ENCODE results near the gene PIK3R2.
"Not testable (repeated sequence)": the region's sequence is repeated elsewhere in the genome, so short reads cannot be mapped to it uniquely, and the experiment has no call there.

The PIK3R2 gene

DNA sequence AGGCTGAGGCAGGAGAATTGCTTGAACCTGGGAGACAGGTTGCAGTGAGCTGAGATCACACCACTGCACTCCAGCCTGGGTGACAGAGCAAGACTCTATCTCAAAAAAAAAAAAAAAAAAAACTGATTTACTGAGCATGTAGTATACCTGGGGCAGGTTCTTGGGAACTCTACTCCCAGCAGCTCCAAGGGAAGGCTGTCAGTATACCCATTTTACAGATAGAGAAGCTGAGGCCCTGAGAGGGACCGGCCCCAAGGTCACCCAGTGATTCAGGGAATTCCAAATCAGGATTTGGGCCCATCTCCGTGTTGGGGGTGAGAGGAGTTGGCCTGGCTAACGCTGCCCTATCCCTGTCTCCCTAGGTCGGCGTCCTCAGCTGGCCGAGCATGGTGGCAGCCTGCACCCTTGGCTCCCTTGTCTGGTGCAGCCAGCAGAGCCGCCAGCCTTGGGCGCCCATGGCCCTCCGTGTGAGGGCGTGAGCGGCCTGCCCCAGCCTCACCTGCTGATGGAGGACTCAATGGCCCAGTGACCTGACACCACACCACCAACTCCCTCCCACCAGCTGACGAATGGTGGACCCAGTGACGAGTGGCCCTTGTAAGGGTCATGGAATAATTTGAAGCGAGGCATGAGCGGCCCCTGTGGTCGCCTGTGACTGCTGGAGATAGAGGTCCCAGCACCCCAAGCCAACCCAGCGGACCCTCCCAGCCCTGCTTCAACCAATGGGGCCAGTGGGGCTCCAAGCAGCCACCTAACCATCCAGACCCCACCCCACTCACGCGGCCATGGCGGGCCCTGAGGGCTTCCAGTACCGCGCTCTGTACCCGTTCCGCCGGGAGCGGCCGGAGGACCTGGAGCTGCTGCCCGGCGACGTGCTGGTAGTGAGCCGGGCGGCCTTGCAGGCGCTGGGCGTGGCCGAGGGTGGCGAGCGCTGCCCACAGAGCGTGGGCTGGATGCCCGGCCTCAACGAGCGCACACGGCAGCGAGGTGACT lies 2.4 kb downstream of the PIK3R2 start:
- DNase-seq (ENCODE audit: low read depth), result no peak

- DNase-seq (ENCODE audit: low read depth), result no peak
These were observed 3.3 kb downstream of the PIK3R2 start for GRCh38 chr19:18156268-18156667.

GRCh38 chr19:18156841-18157464 lies 4.0 kb downstream of the PIK3R2 start:
- DNase-seq (ENCODE audit: low read depth), result no peak

GRCh38 chr19:18157465-18158063 lies 4.6 kb downstream of the PIK3R2 start:
- no peak for DNase-seq (ENCODE audit: low read depth)

GRCh38 chr19:18158467-18158866 lies 5.5 kb downstream of the PIK3R2 start:
- no peak for DNase-seq (ENCODE audit: low read depth)

DNA sequence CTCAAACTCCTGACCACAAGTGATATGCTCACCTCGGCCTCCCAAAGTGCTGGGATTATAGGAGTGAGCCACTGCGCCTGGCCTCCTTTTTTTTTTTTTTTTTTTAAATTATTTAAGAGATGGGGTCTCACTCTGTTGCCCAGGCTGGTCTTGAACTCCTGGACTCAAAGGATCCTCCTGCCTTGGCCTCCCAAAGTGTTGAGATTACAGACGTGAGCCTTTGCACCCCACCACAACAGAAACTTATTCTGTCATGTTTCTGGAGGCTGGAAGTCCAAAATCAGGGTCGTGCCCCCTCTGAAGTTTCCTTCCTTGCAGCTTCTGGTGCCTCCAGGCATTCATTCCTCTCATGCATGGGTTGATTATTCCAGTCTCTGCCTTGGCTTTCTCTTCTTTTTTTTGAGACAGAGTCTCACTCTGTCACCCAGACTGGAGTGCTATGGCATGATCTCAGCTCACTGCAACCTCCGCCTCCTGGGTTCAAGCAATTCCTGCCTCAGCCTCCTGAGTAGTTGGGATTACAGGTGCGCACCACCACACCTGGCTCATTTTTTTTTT lies 6.2 kb downstream of the PIK3R2 start:
- DNase-seq (ENCODE audit: low read depth), result not testable (repeated sequence)

GRCh38 chr19:18159810-18160209 lies 6.8 kb downstream of the PIK3R2 start:
- DNase-seq (ENCODE audit: low read depth), result no peak

DNA sequence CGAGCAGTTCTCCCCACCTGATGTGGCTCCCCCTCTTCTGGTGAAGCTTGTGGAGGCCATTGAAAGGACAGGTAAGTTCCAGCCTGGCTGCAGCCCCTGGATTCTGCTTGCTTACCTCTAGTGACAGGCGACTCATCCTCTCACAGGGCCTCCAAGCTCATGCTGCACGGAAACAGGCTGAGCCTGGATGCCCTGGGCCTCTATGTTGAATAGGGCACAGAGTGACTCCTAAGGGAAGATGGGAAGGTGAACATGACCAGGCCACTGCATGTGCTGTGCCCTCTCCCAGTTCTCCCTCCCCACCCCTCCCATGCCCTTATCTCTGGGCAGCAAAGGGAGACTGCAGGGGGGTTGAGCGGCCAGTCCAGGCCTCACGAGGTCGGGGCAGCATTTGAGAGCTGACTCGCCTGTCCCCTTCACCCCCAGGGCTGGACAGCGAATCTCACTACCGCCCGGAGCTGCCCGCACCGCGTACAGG lies 7.6 kb downstream of the PIK3R2 start:
- DNase-seq (ENCODE audit: low read depth), result no peak

DNA sequence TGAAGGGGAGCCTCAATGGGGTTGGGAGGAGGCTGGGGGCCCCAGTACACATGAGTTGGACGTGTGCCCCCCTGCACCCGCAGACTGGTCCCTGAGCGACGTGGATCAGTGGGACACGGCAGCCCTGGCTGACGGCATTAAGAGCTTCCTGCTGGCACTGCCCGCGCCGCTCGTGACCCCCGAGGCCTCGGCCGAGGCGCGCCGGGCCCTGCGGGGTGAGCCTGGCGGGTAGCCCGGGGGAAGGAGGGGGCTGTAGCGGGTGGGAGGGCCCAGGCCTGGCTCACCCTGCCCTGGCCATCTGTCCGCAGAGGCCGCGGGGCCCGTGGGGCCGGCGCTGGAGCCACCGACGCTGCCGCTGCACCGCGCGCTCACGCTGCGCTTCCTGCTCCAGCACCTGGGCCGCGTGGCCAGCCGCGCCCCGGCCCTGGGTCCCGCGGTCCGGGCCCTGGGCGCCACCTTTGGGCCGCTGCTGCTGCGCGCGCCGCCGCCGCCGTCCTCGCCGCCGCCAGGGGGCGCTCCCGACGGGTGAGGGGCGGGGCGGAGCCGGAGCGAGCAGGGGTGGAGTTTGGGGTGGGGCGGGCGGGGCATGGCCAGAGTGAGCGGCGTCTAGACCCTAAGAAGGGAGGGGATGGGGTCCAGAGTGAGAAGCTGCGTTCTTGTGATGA lies 8.1 kb downstream of the PIK3R2 start:
- peak; percentile 54 for DNase-seq (ENCODE audit: low read depth)

DNA sequence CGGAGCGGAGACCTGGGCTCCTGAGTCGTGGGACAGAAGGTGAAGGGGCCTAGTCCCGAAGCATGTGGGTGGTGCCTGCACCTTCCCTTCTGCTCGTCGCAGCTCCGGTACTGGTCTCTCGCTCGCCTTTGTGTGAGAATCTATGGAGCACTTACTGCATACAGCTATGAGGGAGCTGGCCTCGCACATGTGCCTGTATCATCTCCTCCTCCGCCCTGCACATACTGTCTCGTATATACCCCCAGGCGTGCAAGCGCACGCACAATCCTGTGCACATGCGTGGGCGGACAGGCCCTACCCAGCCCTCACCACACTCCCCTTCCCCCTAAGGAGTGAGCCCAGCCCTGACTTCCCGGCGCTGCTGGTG lies 8.7 kb downstream of the PIK3R2 start:
- DNase-seq (ENCODE audit: low read depth), result no peak

DNA sequence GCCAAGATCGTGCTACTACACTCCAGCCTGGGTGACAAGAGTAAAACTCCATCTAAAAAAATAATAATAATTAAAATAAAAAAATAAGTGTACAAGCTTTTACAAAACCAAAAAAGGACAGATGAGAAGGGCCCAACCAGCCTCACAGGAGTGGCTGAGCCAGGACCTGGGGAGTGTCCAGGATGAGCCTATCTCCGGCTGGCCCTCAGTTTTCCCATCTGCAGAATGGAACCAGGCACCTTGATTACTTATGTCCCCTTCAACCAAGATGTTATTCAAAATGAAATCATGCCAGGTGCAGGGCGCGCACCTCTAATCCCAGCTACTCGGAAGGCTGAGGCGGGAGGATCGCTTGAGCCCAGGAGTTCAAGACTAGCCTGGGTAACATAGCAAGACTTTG lies 11.1 kb downstream of the PIK3R2 start:
- DNase-seq (ENCODE audit: low read depth), result no peak

GRCh38 chr19:18165794-18166544 lies 13.0 kb downstream of the PIK3R2 start:
- no peak for DNase-seq (ENCODE audit: low read depth)

DNA sequence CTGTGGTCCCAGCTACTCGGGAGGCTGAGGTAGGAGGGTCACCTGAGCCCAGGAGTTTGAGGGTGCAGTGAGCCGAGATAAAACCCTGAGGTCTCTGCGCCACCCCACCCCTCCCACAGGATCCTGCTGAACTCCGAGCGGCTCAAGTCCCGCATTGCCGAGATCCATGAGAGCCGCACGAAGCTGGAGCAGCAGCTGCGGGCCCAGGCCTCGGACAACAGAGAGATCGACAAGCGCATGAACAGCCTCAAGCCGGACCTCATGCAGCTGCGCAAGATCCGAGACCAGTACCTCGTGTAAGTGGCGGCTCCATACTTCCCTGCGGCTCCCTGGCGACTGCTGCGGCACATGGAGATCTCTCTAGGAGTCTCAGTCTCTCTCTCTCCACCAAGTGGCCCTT lies 14.0 kb downstream of the PIK3R2 start:
- DNase-seq (ENCODE audit: low read depth), result no peak

- DNase-seq (ENCODE audit: low read depth), result peak; percentile 24
These were observed 15.1 kb downstream of the PIK3R2 start for GRCh38 chr19:18167975-18168645.

DNA sequence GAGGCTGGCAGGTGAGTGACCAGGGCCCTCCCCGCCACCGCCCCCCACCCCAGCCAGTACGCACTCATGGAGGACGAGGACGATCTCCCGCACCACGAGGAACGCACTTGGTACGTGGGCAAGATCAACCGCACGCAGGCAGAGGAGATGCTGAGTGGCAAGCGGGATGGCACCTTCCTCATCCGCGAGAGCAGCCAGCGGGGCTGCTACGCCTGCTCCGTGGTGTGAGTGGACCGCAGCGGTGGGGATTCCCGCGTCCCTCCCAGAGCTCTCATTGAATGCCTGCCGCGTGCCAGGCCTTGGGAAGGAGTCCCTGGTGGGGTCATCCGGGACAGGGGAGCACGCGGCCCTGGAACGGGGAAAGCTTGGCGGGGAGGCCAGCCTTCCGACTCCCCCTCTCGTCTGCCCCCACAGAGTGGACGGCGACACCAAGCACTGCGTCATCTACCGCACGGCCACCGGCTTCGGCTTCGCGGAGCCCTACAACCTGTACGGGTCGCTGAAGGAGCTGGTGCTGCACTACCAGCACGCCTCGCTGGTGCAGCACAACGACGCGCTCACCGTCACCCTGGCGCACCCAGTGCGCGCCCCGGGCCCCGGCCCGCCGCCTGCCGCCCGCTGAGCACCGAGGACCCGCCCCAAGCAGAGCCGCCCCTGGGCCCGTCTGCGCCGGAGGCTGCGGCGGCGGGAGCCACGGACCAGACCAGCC lies 15.9 kb downstream of the PIK3R2 start:
- no peak for DNase-seq (ENCODE audit: low read depth)

GRCh38 chr19:18170714-18171255 lies 17.8 kb downstream of the PIK3R2 start:
- DNase-seq (ENCODE audit: low read depth), result no peak

GRCh38 chr19:18171605-18172327 lies 18.8 kb downstream of the PIK3R2 start:
- DNase-seq (ENCODE audit: low read depth), result no peak

DNA sequence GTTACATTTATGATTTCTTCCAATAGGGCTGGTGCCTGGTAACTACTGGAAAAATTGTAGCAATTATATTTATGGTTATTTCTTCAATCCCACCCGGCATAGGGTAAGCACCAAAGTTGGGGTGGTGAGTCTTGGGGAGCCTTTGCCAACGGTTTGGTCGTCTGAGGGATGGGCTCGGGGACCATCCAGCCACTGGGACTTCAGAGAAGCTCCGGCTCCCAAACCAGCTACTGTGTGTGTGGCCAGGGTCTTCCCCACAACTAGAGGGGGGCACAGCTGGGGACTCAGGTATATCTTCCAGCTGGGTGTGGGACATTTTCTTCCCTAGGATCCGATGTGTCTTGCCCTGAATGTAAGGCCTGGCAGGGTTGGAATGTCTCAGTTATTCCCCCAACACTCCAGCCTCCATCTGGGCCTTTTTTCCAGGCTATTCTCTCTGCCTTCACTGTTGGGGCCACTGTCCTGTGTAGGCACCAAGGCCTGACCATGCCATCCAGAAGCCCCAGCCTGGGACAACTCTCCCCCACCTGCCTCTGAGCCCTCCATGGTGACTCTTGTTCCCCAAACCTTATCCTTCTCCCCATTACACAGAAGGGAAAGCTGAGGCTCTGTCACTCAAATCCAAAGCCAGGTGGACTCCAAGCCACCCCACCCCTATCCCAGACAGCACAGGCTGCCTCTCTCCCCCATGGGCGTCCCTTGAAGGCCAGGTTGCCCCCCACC lies 19.5 kb downstream of the PIK3R2 start:
- DNase-seq (ENCODE audit: low read depth), result no peak
